ENCODE data around the gene ITIH5.

- TF ChIP-seq USF2 (IDR thresholded peaks at IDR 0.05; ENCODE audit: low read length) = no peak
- no peak for TF ChIP-seq GABPA (IDR thresholded peaks at IDR 0.05; ENCODE audit: borderline replicate concordance, insufficient read depth, low read length)
- no peak for TF ChIP-seq CEBPB (IDR thresholded peaks at IDR 0.05; ENCODE audit: low read depth, low read length)
These were observed 43.7 kb upstream of the ITIH5 start for GRCh38 chr10:7710446-7710845.

Data from H1 (cell line).